HG02571 (cell line): ENCODE measurements around the gene ERC2.

Experiments
- ATAC-seq: cut with Tn5 transposase; IDR thresholded peaks from one replicate; pipeline ENCODE4 v1.9.1; 2021; ENCODE audit warnings: mild to moderate bottlenecking, moderate library complexity; ENCODE audit not compliant: unreplicated experiment

Gene ERC2

DNA sequence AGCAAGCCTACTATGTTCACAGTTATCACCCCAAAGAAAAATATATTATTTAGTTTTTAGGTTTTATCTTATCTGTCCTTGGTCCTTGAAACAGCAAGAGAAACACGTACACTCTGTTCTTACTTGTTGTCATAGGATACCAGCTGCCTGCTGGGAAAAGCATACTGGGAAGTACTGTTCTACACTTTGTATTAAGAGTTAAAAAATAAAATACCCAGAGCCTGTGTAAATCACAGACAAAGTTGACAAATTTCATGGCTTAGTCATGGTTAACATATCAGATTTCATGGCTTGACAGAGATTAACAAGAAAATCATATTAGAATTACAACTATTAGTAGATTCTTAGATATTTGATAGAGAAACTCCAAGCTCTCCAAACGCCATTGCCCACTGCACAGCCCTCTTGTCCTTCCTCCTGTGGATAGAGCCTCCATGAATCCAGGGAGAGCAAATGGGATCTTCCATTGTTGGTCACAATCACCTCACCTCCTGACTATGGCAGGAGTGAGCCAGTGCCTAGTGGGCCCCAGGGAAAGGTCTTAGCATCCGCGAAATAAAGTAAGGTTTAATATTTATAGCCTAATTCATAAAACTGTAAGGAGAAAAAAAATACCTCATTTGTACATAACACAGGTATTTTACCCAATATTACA, 853.1 kb downstream of the ERC2 start:
- ATAC-seq: no peak

DNA sequence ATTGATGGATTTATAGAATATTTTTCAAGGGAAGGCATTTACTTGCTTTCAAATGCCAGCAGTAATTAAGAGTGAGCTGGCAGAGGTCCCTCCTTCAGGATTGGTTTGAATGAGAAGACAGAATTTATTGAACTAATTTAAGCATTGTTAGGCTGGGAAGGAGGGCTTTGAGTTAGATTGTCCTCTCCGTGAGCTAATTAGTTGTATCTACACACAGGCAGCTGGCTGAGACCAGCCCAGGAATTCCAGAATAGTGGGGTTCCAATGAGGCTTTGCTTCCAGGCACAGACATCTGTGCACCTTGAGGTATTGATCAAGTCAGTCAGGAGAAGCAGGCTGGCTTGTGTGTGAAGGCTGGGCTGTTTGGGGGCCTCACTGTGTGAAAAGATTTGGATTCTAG, 857.1 kb downstream of the ERC2 start:
- no peak for ATAC-seq

DNA sequence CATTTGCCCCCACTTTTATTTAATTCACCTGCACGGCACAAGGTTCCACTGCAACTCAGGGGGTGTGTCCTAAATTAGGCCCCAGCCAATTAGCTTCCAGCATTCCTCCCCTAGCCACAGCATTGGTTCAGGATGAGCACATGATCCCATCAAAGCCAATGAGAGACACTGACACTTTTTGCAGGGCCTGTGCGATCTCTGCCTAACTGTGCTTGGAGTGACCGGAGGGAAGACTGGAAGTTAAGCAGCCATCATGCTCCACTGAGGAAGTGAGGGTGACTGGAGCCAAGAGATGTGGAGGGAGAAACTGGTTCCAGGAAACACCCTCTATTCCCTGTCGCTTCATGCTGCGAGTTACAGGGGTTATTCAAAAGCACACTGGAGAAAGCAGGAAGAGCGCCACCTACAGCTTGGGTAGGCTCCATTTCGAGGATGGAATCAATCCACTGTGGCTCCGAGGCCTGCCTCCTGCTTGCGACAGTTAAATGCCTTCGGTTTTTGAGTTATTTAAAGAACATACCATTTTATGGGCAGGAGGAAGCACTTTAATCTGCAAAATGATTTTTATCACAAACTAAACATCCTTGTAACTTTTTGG, 858.9 kb downstream of the ERC2 start:
- no peak for ATAC-seq

DNA sequence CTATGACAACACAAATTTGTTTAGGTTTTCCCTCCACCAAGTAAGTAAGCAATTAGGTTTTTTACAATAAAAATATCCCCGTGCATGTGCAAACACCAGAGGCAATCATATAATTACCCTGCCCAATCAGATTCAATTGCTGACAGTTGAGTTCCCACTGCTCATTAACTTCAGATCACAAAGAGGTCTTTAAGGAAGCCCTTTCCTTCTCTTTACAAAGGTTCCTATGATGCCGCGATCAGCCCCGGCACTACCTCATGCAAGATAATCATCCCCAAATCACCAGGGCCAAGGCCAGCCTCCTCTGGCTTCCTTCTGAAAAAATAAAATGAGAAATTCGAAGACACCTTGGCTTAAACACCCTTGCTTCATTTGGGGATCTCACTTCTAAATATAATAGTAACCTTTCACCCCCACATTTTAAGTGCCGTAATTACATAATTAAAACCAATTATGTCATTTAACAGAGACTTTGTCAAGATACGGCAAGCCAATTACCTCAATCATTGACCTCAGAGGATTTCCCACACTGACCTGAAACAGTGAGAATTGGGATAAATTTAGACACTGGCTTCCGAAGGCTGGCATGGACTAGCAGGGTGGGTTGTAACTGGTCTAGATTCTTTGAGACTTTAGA, 859.8 kb downstream of the ERC2 start:
- ATAC-seq: no peak

DNA sequence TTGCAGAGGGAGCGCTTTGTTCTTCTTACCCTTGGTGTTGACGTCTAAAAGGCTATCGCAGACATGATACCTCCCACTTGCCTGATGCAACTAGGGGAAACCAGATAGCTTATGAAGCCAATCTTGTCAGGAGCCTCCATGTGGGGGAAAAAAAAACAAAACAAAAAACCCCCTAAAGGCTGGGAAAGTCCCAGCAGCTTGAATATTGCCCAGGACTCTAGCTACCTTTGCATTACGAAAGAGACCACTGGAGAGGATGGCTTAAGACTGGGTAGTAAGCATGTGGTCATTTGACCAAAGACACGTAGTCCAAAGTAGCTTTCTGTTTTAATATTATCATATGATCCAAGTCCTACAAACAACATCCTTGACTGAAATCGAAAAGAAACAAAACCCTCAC, 860.4 kb downstream of the ERC2 start:
- ATAC-seq: peak; percentile 83

- no peak for ATAC-seq
These were observed 861.1 kb downstream of the ERC2 start for GRCh38 chr3:55607175-55607574.

DNA sequence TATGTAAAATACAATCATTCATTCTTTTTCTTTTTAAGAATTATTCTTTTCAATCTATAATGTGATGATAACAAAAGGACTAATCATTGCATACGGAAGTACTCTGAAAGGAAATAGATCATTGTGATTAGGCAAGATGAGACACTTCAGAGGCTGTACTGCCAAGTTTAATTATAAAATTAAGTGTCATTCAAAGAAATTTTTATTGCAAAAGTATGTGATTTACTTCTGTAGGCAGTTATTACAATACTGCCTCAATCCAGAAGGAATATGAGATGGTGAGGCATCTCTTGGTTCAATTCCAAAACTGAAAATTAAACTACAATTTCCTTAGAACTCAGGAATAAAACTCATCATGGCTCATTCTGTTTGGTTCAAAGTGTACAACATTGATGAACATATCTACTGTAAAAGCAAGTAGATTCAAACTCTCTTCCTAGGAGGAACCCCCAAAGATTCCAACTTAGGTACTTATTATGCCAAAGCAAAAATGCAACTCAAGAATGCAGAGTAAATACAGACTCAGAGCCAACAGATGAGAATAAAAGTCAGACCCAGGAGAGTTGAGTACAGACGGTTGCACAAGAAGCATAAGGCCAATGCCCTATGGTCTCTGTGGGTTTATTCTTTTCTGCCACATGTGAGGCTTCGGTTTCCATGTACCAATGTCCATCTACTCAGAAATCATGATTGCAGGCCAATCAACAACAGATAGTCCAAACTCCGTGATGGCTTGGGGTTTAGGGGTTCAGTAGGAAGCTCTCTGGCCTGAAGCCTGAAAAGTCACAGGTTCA, 862.6 kb downstream of the ERC2 start:
- ATAC-seq: no peak

DNA sequence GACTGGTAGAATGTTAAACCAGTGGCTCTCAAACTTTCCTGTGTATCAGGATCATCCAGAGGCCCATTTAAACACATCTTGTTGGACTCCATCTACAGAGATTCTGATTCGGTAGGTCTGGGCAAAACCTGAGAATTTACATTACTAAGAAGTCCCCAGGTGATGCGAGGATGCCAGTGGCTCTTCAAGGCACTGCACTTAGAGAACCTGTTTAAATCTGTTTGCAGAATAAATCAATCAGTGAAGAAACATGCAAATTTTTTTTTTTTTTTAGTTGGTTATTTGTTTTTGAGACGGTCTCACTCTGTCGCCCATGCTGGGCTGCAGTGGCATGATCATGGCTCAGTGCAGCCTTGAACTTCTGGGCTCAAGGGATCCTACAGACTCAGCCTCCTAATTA, 863.4 kb downstream of the ERC2 start:
- ATAC-seq: no peak

GRCh38 chr3:55604402-55604801, 863.9 kb downstream of the ERC2 start:
- ATAC-seq: no peak

DNA sequence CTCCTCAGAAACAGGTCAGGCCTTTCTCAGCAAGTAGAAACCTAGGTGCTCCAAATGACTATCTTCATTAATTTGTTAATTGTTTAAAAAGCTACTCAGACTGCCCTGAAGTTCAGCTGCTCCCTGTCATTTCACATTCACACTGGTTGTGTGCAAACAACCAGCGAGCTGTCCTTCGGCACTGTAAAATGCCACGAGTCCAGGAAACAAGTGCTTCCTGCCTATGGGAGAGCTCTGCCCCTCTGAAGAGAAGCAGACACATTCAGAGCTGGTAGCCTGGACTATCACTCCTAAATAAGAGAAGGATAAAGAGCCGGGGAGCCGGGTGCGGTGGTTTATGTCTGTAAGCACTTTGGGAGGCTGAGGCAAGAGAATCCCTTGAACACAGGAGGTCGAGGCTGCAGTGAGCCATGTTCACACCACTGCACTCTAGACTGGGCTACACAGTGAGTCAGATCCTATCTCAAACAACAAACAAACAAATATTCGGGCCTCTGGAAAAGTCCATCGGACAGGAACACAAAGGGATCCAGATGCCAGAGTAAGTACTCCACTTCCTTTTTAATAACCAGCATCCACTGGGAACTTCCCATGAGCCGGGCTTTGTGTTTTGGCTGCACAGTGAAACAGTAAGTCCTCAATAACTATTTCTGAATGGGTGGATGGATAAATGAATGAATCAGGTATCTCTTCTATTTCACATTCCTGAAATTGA, 866.7 kb downstream of the ERC2 start:
- no peak for ATAC-seq

- ATAC-seq: no peak
These were observed 870.0 kb downstream of the ERC2 start for GRCh38 chr3:55598224-55598623.

- no peak for ATAC-seq
These were observed 870.6 kb downstream of the ERC2 start for GRCh38 chr3:55597641-55598040.

- no peak for ATAC-seq
These were observed 872.1 kb downstream of the ERC2 start for GRCh38 chr3:55596212-55596611.

- ATAC-seq: no peak
These were observed 872.8 kb downstream of the ERC2 start for GRCh38 chr3:55595420-55595819.

DNA sequence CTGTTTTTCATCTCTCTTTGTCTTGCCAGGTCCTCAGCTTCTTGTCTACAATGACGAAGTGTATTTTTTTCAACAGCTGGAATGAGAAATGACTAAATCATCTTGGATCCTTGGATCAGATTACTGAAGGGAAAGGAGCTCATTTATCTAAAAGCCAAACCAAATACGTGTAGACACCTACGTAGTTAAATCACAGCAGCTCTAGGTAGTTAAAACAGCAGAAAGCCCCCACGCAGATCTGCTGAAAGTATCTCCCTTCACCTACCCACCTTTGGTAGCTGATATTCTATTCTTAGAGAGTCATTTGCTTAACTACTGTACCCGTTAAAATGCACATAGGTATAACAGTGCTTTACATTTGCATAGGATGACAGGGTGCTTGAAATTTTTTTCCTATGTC, 875.7 kb downstream of the ERC2 start:
- no peak for ATAC-seq

- no peak for ATAC-seq
These were observed 876.4 kb downstream of the ERC2 start for GRCh38 chr3:55591888-55592287.

GRCh38 chr3:55588146-55588765, 880.0 kb downstream of the ERC2 start:
- no peak for ATAC-seq

GRCh38 chr3:55585856-55586255, 882.4 kb downstream of the ERC2 start:
- ATAC-seq: no peak

DNA sequence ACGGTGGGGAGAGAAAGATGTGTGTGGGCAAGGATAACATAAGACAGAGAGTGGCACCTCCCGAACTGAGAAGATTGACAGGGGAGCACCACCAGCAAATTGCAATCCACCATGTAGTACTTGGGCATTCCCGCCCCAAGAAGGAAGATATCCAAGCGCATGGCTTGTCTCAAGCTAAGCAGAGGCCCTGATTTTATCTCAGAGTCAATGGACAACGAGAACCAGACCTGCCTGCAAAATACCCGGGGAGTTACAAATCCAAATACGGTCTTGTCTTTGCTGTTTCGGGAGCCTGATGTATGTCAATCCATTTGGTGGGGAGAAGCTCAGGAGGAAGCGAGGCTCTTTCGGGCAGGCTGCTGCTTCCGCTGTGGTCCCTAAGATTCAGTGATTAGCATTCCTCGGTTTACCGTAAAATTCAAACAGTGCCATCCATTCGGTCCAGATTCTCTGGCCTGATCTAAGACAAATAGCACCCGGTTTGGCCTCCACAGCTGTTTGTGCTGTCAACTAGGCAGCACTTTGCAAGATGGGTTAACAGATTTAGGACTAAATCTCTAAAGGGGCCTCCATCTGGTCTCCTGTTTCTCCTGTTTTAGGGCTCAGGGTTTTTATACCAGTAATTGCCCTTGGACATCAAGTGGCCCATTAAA, 883.4 kb downstream of the ERC2 start:
- no peak for ATAC-seq

DNA sequence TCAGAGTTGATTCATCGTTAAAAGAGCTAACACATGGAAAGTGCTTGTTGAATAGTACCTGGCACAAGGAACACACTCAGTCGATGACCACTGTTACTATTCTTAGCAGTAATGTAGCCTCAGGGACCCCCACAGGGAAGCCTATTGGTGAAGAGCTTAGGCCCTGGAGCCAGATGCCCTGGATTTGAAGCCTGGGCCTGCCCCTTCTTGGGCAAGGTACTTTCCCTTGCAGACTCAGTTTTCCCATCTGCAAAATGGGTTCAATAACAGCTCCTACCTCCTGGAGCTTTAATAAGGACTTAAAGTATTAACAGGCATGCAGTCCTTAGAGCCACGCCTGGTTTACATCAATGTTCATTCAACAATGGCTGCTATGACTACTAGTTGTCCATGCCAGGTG, 884.2 kb downstream of the ERC2 start:
- ATAC-seq: no peak
